ENCODE data around the gene RASSF5.

The RASSF5 gene

GRCh38 chr1:206591696-206592095, 84.4 kb downstream of the RASSF5 start:
- no peak for TF ChIP-seq TAF1 (IDR thresholded peaks at IDR 0.05; ENCODE audit: borderline replicate concordance, insufficient read depth, low read length)
- no peak for TF ChIP-seq FOXP2 (optimal IDR thresholded peaks at IDR 0.05; ENCODE audit: borderline replicate concordance, extremely low read depth, extremely low read length, insufficient read depth)
- no peak for TF ChIP-seq POLR2AphosphoS5 (IDR thresholded peaks at IDR 0.05; ENCODE audit: low read depth, low read length)

GRCh38 chr1:206593351-206593925, 86.1 kb downstream of the RASSF5 start:
- TF ChIP-seq POLR2AphosphoS5 (IDR thresholded peaks at IDR 0.05; ENCODE audit: low read depth, low read length) (no peak), SIN3A (IDR thresholded peaks at IDR 0.05; ENCODE audit: borderline replicate concordance, insufficient read depth, low read length) (no peak), TAF1 (IDR thresholded peaks at IDR 0.05; ENCODE audit: borderline replicate concordance, insufficient read depth, low read length) (no peak), FOXP2 (optimal IDR thresholded peaks at IDR 0.05; ENCODE audit: borderline replicate concordance, extremely low read depth, extremely low read length, insufficient read depth) (no peak), REST (IDR thresholded peaks at IDR 0.05; ENCODE audit: insufficient read depth in 1 of 2, low read depth in 2 of 2, low read length in 2 of 2) (no peak)

- TF ChIP-seq REST (IDR thresholded peaks at IDR 0.05; ENCODE audit: insufficient read depth in 1 of 2, low read depth in 2 of 2, low read length in 2 of 2) (no peak), TAF1 (IDR thresholded peaks at IDR 0.05; ENCODE audit: borderline replicate concordance, insufficient read depth, low read length) (no peak), POLR2AphosphoS5 (IDR thresholded peaks at IDR 0.05; ENCODE audit: low read depth, low read length) (no peak), FOXP2 (optimal IDR thresholded peaks at IDR 0.05; ENCODE audit: borderline replicate concordance, extremely low read depth, extremely low read length, insufficient read depth) (no peak), SIN3A (IDR thresholded peaks at IDR 0.05; ENCODE audit: borderline replicate concordance, insufficient read depth, low read length) (no peak)
Measured at GRCh38 chr1:206595581-206596318, 88.4 kb downstream of the RASSF5 start.

GRCh38 chr1:206596319-206596666, 89.0 kb downstream of the RASSF5 start:
- no peak for TF ChIP-seq REST (IDR thresholded peaks at IDR 0.05; ENCODE audit: insufficient read depth in 1 of 2, low read depth in 2 of 2, low read length in 2 of 2)
- no peak for TF ChIP-seq TAF1 (IDR thresholded peaks at IDR 0.05; ENCODE audit: borderline replicate concordance, insufficient read depth, low read length)
- TF ChIP-seq SIN3A (IDR thresholded peaks at IDR 0.05; ENCODE audit: borderline replicate concordance, insufficient read depth, low read length), result no peak
- TF ChIP-seq POLR2AphosphoS5 (IDR thresholded peaks at IDR 0.05; ENCODE audit: low read depth, low read length), result no peak
- TF ChIP-seq FOXP2 (optimal IDR thresholded peaks at IDR 0.05; ENCODE audit: borderline replicate concordance, extremely low read depth, extremely low read length, insufficient read depth), result no peak

- TF ChIP-seq REST (IDR thresholded peaks at IDR 0.05; ENCODE audit: insufficient read depth in 1 of 2, low read depth in 2 of 2, low read length in 2 of 2), result no peak
Measured at GRCh38 chr1:206600527-206600926, 93.2 kb downstream of the RASSF5 start.

All from PFSK-1 (cell line).